Retinal pigment epithelial cell (primary cell): ENCODE results near the gene TBCEL.
"Not testable (repeated sequence)": the region's sequence is repeated elsewhere in the genome, so short reads cannot be mapped to it uniquely, and the experiment has no call there.

Experiments
- DNase-seq: peaks from one replicate; pipeline ENCODE4 v3.0.0-alpha.2; 2010; ENCODE audit warnings: low read depth
- H3K4me3 ChIP-seq: 2 replicates; pipeline ENCODE4 v1.5.1; 2011; ENCODE audit warnings: mild to moderate bottlenecking, low read length, control low read depth, moderate library complexity
- CTCF ChIP-seq: conservative IDR thresholded peaks from 2 replicates; pipeline ENCODE4 v1.5.1; 2011; ENCODE audit warnings: low read depth, low read length, control low read depth, inconsistent platforms

The TBCEL gene

GRCh38 chr11:121004206-121004840 lies 19.6 kb upstream of the TBCEL start:
- H3K4me3 ChIP-seq, result no peak overlapping the region
- no peak for DNase-seq
- no peak for TF ChIP-seq CTCF

- TF ChIP-seq CTCF, result no peak
- no peak overlapping the region for H3K4me3 ChIP-seq
- no peak for DNase-seq
Measured at GRCh38 chr11:121006922-121007321, 17.0 kb upstream of the TBCEL start.

GRCh38 chr11:121008551-121008950 lies 15.4 kb upstream of the TBCEL start:
- no peak overlapping the region for H3K4me3 ChIP-seq
- TF ChIP-seq CTCF, result no peak
- DNase-seq, result no peak

GRCh38 chr11:121012091-121012490 lies 11.8 kb upstream of the TBCEL start:
- TF ChIP-seq CTCF, result no peak

GRCh38 chr11:121018746-121019145 lies 5.2 kb upstream of the TBCEL start:
- TF ChIP-seq CTCF, result no peak
- H3K4me3 ChIP-seq, result no peak overlapping the region
- DNase-seq, result no peak

More at GRCh38 chr11:121012091-121012490, 11.8 kb upstream of the TBCEL start:
- no peak overlapping the region for H3K4me3 ChIP-seq
- no peak for DNase-seq

- not testable (repeated sequence) for DNase-seq, H3K4me3 ChIP-seq
Measured at GRCh38 chr11:121021718-121022117, 2.2 kb upstream of the TBCEL start.

GRCh38 chr11:121024989-121025388 lies 1.1 kb downstream of the TBCEL start:
- TF ChIP-seq CTCF, result no peak
- DNase-seq, result no peak
- peak overlapping the region; percentile 74 for H3K4me3 ChIP-seq
